Mucosa of rectum (tissue), 2 donors: ENCODE results near the gene C2orf72.
"Not testable (repeated sequence)": the region's sequence is repeated elsewhere in the genome, so short reads cannot be mapped to it uniquely, and the experiment has no call there.

Experiments
- H3K27ac ChIP-seq, 2 donors: one replicate each; pipeline ENCODE4 v1.7.0; 2013; ENCODE audit warnings: inconsistent platforms in 2 of 2, low read depth in 2 of 2, low read length in 2 of 2
- H3K27me3 ChIP-seq, 2 donors: one replicate each; pipeline ENCODE4 v1.7.0; 2013; ENCODE audit warnings: low read length in 2 of 2; ENCODE audit not compliant: control insufficient read depth in 2 of 2, insufficient read depth in 2 of 2
- H3K36me3 ChIP-seq, 2 donors: one replicate each; pipeline ENCODE4 v1.7.0; 2013; ENCODE audit warnings: low read length in 2 of 2; ENCODE audit not compliant: control insufficient read depth in 2 of 2, insufficient read depth in 2 of 2
- H3K4me1 ChIP-seq, 2 donors: one replicate each; pipeline ENCODE4 v1.7.0; 2013; ENCODE audit warnings: low read length in 2 of 2, mild to moderate bottlenecking in 1 of 2; ENCODE audit not compliant: control insufficient read depth in 2 of 2, insufficient read depth in 2 of 2
- H3K4me3 ChIP-seq, 2 donors: one replicate each; pipeline ENCODE4 v1.7.0; 2013; ENCODE audit warnings: low read length in 2 of 2
- H3K9ac ChIP-seq, 2 donors: one replicate each; pipeline ENCODE4 v1.7.0; 2013; ENCODE audit warnings: low read length in 2 of 2, low read depth in 1 of 2, mild to moderate bottlenecking in 1 of 2
- H3K9me3 ChIP-seq, 2 donors: one replicate each; pipeline ENCODE4 v1.7.0; 2013; ENCODE audit warnings: low read length in 2 of 2; ENCODE audit not compliant: control insufficient read depth in 2 of 2
- donor health status: healthy.
- donor health status: Normal muscosa, but diverticular disease.

C2orf72 gene

DNA sequence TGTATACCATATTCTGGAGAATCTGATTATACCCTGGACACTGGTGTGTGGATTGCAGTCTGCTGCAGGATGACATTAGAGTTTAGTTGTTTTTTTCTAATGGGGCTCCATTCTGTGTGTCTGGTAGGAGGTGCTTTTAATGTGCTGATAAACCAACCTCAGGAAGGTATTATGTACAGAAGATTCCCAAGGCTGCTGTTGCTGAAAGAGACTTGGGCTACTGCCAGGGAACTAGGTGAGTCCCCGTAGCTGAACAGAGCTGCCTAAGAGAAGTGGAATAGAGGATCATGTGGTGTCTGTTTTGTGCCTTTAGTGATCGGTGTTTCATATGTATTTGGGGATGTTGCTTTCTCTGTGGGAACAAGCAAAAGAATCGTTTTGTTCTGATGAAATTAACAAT lies 24.9 kb upstream of the C2orf72 start:
- no peak overlapping the region for H3K27ac ChIP-seq
- no peaks in the 10 kb centered on the region for H3K27me3 ChIP-seq
- H3K36me3 ChIP-seq = no peaks in the 10 kb centered on the region
- no peaks in the 10 kb centered on the region for H3K4me1 ChIP-seq
- H3K9ac ChIP-seq = no peak overlapping the region
- H3K4me3 ChIP-seq = no peak overlapping the region
- H3K9me3 ChIP-seq = no peaks in the 10 kb centered on the region

DNA sequence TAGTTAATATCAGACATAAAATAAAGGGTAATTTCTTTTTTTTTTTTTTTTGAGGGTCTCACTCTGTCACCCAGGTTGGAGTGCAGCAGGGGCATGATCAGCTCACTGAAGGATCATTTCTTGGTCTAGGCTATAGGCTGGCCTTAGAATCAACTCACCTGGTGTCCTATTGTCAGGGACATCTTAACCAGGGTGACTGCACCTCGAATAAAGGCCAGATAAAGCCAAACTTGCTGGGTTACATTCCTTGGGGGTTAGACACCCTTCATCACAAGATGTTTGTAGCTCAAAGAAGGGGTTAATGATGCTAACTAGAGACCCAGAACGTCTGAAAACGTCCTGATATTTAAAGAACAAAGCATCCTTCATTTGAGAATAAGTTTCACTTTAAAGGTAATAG lies 23.5 kb upstream of the C2orf72 start:
- H3K4me3 ChIP-seq = no peak overlapping the region
- H3K36me3 ChIP-seq = no peaks in the 10 kb centered on the region
- no peak overlapping the region for H3K27ac ChIP-seq
- H3K9ac ChIP-seq = no peak overlapping the region
- H3K4me1 ChIP-seq = no peaks in the 10 kb centered on the region
- no peaks in the 10 kb centered on the region for H3K27me3 ChIP-seq
- no peaks in the 10 kb centered on the region for H3K9me3 ChIP-seq

DNA sequence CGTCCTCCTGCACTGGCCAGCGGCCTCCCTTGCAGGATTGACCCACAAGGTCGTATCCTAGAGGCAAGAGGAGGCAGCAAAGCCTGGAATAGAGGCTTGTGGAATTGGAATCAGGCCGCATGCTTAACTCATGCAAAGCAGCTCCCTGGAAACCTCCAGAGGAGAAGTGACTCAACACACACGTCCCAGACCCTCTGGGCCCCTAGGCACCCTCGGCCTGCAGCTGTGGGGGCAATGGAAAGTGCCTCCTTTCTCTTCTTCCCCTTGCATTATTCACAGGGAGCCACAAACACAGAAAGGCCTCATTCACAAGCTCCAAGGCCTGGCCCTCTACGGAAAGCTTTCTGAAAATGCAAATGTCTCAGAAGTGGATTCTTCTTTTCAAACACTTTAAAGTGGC lies 21.8 kb upstream of the C2orf72 start:
- H3K36me3 ChIP-seq = no peaks in the 10 kb centered on the region
- H3K9ac ChIP-seq = no peak overlapping the region
- H3K9me3 ChIP-seq = no peaks in the 10 kb centered on the region
- H3K4me3 ChIP-seq = no peak overlapping the region
- H3K27me3 ChIP-seq = no peaks in the 10 kb centered on the region
- no peaks in the 10 kb centered on the region for H3K4me1 ChIP-seq
- H3K27ac ChIP-seq = no peak overlapping the region

DNA sequence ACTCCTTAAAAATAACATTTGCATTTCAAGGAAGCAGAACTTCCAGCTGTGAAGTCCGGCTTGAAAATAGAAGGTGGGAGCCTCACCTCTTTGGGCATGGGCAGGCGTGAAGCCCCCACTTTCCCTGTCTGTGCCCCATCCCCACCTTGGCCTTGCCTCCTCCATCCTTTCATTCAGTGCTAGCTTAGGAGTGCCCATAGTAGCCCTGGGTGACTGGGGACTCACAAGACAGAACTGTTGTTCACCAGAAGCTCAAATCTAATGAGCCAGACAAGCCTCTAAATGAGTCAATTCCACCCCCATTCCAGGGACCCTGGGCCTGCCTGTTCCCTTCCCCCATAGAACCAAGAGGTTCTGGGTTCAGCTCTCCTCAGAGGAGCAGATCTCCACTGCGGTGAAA lies 21.4 kb upstream of the C2orf72 start:
- H3K4me3 ChIP-seq = no peak overlapping the region
- no peaks in the 10 kb centered on the region for H3K36me3 ChIP-seq
- no peak overlapping the region for H3K9ac ChIP-seq
- H3K27ac ChIP-seq = no peak overlapping the region
- H3K9me3 ChIP-seq = no peaks in the 10 kb centered on the region
- H3K27me3 ChIP-seq = no peaks in the 10 kb centered on the region
- no peaks in the 10 kb centered on the region for H3K4me1 ChIP-seq

- Histone ChIP-seq H3K9ac (no peak overlapping the region), H3K4me3 (no peak overlapping the region), H3K36me3 (no peaks in the 10 kb centered on the region), H3K27ac (no peak overlapping the region), H3K27me3 (no peaks in the 10 kb centered on the region), H3K4me1 (no peaks in the 10 kb centered on the region), H3K9me3 (no peaks in the 10 kb centered on the region)
These were observed 20.6 kb upstream of the C2orf72 start for GRCh38 chr2:231016566-231017230.

GRCh38 chr2:231017231-231017598 lies 20.1 kb upstream of the C2orf72 start:
- Histone ChIP-seq H3K9ac (no peak overlapping the region), H3K27ac (no peak overlapping the region)

DNA sequence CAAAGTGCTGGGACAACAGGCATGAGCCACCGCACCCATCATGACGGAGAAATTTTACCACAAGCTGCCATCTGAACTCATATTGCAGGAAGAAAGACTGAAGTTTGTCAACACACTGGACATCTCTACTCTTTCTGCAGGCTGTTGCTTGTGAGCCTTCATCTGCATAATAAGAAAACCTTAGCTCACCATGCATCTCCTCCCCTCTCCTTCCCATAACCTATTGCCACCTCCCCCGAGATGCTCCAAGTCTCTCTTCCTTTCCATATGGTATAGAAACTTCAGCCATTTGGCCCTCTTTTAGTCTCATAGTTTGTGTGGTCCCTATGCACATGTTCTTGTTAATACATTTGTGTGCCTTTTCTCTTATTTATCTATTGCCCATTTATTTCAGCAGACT lies 19.1 kb upstream of the C2orf72 start:
- no peaks in the 10 kb centered on the region for H3K4me1 ChIP-seq
- no peak overlapping the region for H3K9ac ChIP-seq
- no peaks in the 10 kb centered on the region for H3K27me3 ChIP-seq
- no peak overlapping the region for H3K4me3 ChIP-seq
- no peaks in the 10 kb centered on the region for H3K9me3 ChIP-seq
- no peaks in the 10 kb centered on the region for H3K36me3 ChIP-seq
- H3K27ac ChIP-seq = no peak overlapping the region

More at GRCh38 chr2:231017231-231017598, 20.1 kb upstream of the C2orf72 start:
- Histone ChIP-seq H3K9me3 (no peaks in the 10 kb centered on the region), H3K36me3 (no peaks in the 10 kb centered on the region), H3K4me3 (no peak overlapping the region), H3K4me1 (no peaks in the 10 kb centered on the region), H3K27me3 (no peaks in the 10 kb centered on the region)

DNA sequence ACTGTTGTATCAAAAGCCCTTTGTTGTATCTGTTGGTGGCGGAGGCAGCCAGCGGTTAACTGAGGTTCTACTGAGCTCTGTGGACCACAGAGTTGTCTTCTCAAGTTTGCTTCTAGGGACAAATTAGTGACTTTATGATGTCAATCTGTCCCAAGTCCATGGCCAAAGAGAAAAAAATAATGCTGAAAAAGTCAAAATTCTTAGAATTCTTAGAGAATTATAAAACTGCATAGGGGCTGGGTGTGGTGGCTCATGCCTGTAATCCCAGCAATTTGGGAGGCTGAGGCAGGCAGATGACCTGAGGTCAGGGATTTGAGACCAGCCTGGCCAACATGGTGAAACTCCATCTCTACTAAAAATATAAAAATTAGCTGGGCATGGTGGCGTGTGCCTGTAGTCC lies 12.3 kb upstream of the C2orf72 start:
- H3K27me3 ChIP-seq, H3K36me3 ChIP-seq, H3K4me3 ChIP-seq, H3K27ac ChIP-seq, H3K9me3 ChIP-seq, H3K9ac ChIP-seq, H3K4me1 ChIP-seq: not testable (repeated sequence)

- Histone ChIP-seq H3K9me3 (no peaks in the 10 kb centered on the region), H3K27ac (no peak overlapping the region), H3K4me3 (no peak overlapping the region), H3K36me3 (no peaks in the 10 kb centered on the region), H3K9ac (no peak overlapping the region), H3K27me3 (no peaks in the 10 kb centered on the region), H3K4me1 (peaks cover 8 to 13% of the 10 kb centered on the region in 2 donors)
These were observed 8.4 kb upstream of the C2orf72 start for GRCh38 chr2:231028889-231029288.

DNA sequence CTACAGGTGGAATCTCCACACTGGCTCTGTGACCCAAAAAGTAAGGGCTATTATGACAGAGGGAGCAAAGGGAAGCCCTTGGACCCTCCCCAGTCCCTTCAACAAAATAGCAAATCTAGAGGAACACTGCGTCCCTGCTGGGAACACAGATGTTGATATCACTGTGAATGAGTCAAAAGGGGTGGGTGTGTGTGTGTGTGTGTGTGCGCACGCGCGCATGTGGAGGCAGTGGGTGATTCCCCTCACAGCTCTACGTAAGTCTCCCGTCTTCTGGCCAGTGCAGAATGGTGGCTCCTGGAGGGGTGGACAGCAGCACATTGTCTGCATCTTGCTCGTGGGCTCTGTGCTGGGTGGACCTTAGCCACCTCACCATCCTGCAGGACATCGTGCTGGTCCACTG lies 7.8 kb upstream of the C2orf72 start:
- H3K27ac ChIP-seq = no peak overlapping the region
- peaks cover 12 to 18% of the 10 kb centered on the region in 2 donors for H3K4me1 ChIP-seq
- H3K9ac ChIP-seq = no peak overlapping the region
- no peaks in the 10 kb centered on the region for H3K27me3 ChIP-seq
- no peaks in the 10 kb centered on the region for H3K9me3 ChIP-seq
- H3K4me3 ChIP-seq = no peak overlapping the region
- H3K36me3 ChIP-seq = no peaks in the 10 kb centered on the region

GRCh38 chr2:231030725-231031124 lies 6.6 kb upstream of the C2orf72 start:
- Histone ChIP-seq H3K9ac (no peak overlapping the region), H3K4me3 (no peak overlapping the region), H3K36me3 (no peaks in the 10 kb centered on the region), H3K27ac (no peak overlapping the region), H3K4me1 (peaks cover 12 to 18% of the 10 kb centered on the region in 2 donors), H3K9me3 (no peaks in the 10 kb centered on the region), H3K27me3 (no peaks in the 10 kb centered on the region)
